NCI-H1694 (cell line): Measurements from ENCODE around the gene RSPH6A.
"Not testable (repeated sequence)": the region's sequence is repeated elsewhere in the genome, so short reads cannot be mapped to it uniquely, and the experiment has no call there.

Source experiments
- DNase-seq: peaks from one replicate; lab custom pipeline; 2025; lab: John Stamatoyannopoulos, UW

Gene RSPH6A

GRCh38 chr19:45764945-45765701 lies 50.0 kb downstream of the RSPH6A start:
- no peak for DNase-seq

GRCh38 chr19:45764475-45764874 lies 50.6 kb downstream of the RSPH6A start:
- no peak for DNase-seq

- DNase-seq = no peak
Measured at GRCh38 chr19:45763691-45764294, 51.3 kb downstream of the RSPH6A start.

DNA sequence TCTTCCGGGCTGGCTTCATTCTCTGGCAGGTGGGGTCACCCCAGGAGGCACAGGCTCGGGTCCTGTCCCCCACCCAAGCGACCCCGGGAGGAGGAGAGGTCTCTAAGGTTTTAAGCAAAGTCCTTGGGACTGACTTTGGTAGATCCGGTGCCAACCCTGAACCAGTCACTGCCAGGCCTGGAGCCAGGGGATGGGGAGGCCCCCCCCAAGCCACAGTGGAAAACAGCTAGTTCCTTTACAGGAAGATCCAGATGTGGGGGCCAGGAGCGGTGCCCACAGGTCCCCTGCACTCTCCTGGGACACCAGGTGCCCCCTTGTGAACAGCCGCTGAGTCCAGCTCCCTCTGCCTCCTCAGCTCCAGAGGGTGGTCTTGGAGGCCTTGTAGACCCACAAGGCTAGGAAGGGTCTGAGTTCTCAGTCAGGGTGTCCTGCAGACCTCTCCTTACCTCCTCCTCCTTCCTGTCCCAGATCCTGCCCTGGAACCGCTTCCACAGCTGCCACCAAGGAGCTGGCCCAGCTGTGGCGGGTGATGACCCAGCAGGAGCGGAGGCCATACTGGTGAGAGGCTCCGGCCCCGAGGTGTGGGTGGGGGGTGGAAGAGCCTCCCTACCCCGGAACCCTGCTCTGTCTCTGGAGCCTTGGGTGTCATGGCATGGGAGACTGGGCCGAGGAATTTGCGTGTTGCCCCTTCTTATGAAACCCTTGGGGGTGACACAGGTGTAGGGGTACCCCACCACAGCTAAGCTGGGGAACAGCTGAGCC lies 52.1 kb downstream of the RSPH6A start:
- DNase-seq = no peak

- DNase-seq = no peak
Measured at GRCh38 chr19:45761714-45762113, 53.4 kb downstream of the RSPH6A start.

- DNase-seq = no peak
Measured at GRCh38 chr19:45758921-45759320, 56.2 kb downstream of the RSPH6A start.

- DNase-seq = no peak
Measured at GRCh38 chr19:45757695-45758094, 57.4 kb downstream of the RSPH6A start.

GRCh38 chr19:45754323-45754722 lies 60.8 kb downstream of the RSPH6A start:
- no peak for DNase-seq

DNA sequence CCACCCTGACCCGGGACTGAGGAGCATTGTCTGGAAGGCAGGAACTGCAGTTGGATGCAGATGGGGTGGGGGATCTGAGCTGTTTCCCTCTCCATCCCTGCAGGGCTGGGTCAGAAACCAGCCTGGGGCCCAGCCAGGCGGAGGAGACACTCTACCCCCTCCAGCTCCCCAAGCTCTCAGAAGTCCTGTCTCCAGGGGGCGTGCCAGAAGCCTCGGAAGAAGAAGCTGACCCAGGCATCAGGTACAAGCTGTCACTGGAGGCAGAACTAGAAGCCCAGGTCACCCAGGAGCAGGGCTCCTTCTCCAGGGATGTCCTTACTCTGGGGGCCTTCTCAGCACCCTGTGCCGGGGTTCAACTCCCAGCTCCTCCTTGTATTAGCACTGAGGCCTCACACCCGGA lies 61.6 kb downstream of the RSPH6A start:
- no peak for DNase-seq

- no peak for DNase-seq
Measured at GRCh38 chr19:45752639-45753038, 62.5 kb downstream of the RSPH6A start.

DNA sequence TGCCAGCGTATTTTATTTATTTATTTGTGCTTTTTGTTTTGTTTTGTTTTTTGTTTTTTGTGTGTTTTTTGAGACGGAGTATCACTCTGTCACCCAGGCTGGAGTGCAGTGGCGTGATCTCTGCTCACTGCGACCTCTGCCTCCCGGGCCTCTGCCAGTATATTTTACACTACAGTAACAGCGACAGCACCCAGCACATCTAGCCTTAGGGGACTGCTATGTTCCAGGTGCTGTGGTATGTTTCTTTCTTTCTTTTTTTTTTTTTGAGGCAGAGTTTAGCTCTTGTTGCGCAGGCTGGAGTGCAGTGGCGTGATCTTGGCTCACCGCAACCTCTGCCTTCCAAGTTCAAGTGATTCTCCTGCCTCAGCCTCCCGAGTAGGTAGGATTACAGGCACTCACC lies 63.6 kb downstream of the RSPH6A start:
- not testable (repeated sequence) for DNase-seq

DNA sequence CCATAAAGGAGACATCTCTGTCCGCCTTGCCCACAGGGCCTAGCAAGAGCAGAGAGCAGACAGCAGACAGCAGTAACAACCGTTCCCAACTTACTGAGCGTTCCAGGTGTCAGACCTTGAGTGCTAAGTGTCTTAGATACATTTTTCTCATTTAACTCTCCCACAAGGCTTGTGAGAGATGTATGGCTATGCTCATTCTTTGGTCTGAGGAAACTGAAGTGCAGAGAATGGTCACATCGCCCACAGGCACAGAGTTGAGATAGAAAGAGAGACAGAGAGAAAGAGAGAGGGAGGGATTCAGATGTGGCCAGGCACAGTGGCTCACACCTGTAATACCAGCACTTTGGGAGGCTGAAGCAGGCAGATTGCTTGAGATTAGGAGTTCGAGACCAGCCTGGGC lies 67.6 kb downstream of the RSPH6A start:
- no peak for DNase-seq

DNA sequence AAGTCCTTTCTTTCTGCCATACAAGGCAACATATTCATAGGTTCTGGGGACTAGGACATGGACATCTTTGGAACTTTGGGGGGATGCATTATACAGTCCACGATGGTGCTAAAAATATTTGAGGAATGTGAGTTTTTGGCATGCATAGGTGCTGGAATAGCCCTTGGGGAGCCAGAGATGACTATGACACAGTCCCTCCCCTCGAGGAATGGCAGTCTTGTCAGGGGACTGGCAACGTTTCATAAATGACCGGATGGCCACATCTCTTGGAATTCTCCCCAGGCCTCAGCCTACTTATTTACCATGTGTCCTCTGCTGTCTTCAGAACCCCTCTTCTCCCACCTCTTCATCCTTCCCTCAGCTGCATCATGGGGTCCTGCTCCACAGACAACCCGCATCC lies 68.2 kb downstream of the RSPH6A start:
- DNase-seq = no peak
